CD4-positive, alpha-beta T cell treated with Interleukin-4 for 4 hours (primary cell): ENCODE results near the gene HVCN1.
"Not testable (repeated sequence)": the region's sequence is repeated elsewhere in the genome, so short reads cannot be mapped to it uniquely, and the experiment has no call there.

Experiments used
- DNase-seq: peaks from one replicate; pipeline ENCODE4 v3.0.0-alpha.2; 2020

HVCN1 gene, protein sequence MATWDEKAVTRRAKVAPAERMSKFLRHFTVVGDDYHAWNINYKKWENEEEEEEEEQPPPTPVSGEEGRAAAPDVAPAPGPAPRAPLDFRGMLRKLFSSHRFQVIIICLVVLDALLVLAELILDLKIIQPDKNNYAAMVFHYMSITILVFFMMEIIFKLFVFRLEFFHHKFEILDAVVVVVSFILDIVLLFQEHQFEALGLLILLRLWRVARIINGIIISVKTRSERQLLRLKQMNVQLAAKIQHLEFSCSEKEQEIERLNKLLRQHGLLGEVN

DNA sequence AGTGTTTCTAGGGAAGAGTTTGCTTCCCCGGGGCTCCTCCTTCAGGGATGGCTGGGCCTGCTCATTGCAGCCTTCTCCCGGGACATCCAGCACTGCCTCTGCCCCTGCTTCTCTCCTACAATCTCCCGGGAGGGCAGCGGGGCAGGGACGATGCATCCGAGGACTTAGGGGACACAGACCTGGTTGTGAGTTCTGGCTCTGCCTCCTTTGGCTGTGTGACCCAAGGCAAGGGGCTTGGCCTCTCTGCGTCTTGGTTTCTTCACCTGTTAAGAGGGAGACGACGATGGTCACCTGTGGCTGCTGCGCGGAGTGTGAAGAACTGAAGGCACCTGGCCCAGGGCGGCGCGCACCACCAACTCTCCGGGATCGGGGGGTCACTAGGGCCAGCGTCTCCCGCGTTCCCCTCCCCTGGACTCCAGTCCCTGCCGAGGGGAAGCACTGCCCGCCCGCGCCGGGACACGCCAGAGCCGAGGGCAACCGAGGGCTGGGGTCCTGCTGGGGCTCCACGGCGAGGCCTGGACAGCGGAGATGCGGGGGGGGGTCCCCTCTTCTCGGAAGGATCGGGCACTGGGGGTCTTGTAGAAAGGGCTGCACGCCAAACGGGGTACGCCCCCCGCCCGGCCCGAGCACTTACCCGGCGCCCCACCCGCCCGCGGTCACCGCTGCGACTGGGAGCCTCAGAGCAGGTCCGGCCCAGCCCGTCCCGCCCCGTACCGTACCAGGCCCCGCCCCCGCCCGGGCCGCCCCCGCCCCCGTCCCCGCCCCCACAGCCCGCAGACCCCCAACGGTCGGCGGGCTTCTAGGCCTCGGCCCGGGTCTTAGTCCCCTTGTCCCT lies at the start of gene HVCN1:
HVCN1 (minus strand) TSS at position 670 of the 835 bp plus-strand sequence. CDS start 5,870 bp downstream, outside the sequence.
- DNase-seq, result peak; percentile 24

DNA sequence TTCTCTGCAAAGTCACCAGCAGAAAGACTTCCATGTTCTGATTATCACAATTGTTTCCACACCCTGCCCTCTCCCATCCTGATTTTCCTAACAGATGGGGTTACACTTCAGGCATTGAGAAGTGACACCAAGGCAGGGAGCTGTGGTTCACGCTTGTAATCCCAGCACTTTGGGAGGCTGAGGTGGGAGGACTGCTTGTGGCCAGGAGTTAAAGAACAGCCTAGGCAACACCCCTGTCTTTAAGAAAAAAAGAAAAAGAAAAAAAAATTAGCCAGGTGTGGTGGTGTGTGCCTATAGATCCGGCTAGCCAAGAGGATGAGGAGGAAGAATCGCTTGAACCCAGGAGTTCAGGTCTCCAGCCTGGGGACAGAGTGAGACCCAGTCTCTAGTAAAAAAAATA lies 48.6 kb upstream of the HVCN1 start:
- no peak for DNase-seq

GRCh38 chr12:110737016-110737415 lies 48.1 kb upstream of the HVCN1 start:
- not testable (repeated sequence) for DNase-seq

- DNase-seq, result no peak
Observed at GRCh38 chr12:110733900-110734299, 45.0 kb upstream of the HVCN1 start.

DNA sequence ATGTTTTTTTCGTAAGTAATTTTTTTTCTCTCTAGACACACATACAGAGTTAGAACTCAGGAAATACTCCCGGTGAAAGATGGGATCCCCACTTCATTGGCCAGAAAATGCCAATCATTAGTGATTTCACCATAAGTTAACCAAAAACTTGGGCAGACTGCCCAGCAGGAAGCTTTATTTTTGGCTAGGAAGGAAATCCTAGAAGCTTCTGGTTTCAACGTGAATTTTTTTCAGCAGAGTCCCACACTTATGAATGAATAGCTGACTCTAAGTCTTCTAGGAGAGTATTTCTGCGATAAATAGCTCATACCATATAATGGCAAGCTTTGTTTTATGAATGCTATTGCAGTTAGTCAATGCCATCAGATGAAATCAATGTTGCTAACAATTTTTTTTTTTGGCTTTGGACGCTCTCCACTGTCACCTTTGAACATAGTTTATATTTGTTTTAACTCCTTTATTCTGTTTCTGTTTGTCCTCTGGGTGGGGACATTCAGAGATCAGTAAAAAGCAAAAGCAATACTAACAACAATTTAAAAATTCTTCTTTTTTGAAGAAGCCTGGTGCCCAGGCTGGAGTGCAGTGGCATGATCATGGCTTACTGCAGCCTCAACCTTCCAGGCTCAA lies 44.3 kb upstream of the HVCN1 start:
- DNase-seq, result no peak

- DNase-seq, result no peak
Observed at GRCh38 chr12:110732572-110732971, 43.7 kb upstream of the HVCN1 start.

DNA sequence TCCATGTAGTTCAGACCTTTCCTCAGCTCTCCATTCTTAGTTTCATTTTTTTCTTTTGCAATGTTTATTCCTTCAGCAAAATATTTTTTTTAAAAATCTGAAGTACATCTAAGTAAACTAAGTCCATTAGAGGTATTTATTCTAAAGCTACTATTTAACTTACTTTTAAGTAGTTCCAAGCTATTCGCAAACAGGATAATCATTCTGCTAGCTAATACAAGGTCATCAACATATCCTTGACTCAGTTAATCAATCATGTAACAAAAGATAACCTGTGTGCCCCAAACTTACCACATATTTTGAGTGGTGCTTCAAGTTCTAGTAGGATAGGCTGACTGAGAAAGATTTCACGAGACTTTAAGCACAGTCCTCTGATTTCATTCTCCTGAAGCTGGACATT lies 42.6 kb upstream of the HVCN1 start:
- DNase-seq, result no peak

- DNase-seq, result no peak
Observed at GRCh38 chr12:110728628-110729027, 39.7 kb upstream of the HVCN1 start.

- no peak for DNase-seq
Observed at GRCh38 chr12:110726708-110727369, 37.9 kb upstream of the HVCN1 start.

GRCh38 chr12:110726028-110726427 lies 37.1 kb upstream of the HVCN1 start:
- DNase-seq, result no peak

DNA sequence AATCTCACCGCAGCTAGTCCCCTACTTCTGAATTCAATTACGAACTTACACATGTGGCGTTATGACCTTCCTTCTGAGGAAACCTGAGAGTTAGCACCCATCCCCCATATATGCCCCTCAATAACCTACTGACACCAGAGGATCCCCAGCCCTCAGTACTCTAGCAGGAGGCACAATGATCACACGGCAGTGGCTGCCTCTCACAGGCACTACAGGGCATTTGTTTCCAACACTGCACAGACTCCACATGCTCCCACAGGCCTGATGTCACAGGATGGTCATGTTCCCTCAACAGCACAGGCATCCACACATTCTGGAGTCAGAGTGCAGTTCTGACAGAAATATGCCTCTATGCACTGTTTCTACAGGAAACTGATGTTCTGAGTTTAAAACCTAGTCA lies 36.4 kb upstream of the HVCN1 start:
- DNase-seq, result no peak

DNA sequence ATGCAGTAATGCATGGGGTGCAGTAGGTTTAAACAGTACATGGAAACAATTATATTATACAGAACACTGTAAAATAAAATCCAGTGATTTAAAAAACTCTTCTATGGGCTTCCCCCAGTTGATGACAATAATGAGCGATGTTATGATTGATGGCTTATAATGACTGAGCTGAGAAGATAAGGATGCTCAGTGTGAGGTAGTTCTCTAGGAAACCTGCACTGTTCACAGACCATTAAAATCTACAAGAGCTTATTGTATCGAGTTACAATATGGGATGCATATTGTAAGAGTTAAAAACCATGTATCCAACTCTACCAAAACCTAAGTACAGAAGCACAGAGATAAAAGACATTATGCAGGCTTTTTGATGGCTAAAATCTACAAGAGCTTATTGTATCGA lies 34.0 kb upstream of the HVCN1 start:
- not testable (repeated sequence) for DNase-seq

GRCh38 chr12:110721570-110721969 lies 32.7 kb upstream of the HVCN1 start:
- no peak for DNase-seq

DNA sequence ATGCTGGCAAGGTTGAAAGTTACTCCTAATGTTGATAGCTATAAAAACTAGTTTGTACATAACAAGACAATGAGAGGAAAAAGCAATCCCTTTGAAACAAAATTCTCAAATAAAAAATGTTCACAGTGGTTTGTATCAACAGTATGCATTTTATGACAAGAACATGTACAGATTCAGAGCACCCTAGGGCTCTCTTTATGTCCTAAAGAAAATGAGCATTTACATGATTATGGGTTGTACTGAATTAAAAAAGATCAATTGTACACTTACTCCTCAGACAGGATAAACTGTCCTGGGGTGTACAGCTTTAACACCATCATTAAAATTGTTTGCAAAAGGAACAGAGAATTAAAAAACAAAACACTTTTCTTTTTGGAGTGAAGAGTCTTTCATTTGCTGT lies 31.6 kb upstream of the HVCN1 start:
- DNase-seq, result no peak

GRCh38 chr12:110718222-110718908 lies 29.4 kb upstream of the HVCN1 start:
- DNase-seq, result no peak

- no peak for DNase-seq
Observed at GRCh38 chr12:110717037-110717436, 28.1 kb upstream of the HVCN1 start.

DNA sequence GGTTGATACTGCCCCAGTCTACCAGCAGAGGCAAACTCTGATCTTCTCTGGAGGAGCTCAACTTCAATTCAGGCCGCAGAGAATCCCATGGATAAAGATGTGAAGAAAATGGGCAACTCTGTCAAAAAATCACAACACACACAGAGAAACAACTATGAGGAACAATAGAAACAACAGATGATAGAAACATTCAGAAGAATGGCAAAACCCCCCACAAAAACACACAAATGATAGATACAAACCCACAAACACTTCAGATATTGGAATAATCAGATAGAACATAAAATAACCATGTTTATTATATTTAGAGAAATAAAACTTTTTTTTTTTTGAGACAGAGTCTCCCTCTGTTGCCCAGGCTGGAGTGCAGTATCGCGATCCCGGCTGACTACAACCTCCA lies 20.0 kb upstream of the HVCN1 start:
- no peak for DNase-seq

- DNase-seq, result no peak
Observed at GRCh38 chr12:110705309-110705708, 16.4 kb upstream of the HVCN1 start.

GRCh38 chr12:110704750-110705149 lies 15.8 kb upstream of the HVCN1 start:
- DNase-seq, result no peak

GRCh38 chr12:110704231-110704630 lies 15.3 kb upstream of the HVCN1 start:
- no peak for DNase-seq

- DNase-seq, result no peak
Observed at GRCh38 chr12:110702081-110702480, 13.2 kb upstream of the HVCN1 start.

DNA sequence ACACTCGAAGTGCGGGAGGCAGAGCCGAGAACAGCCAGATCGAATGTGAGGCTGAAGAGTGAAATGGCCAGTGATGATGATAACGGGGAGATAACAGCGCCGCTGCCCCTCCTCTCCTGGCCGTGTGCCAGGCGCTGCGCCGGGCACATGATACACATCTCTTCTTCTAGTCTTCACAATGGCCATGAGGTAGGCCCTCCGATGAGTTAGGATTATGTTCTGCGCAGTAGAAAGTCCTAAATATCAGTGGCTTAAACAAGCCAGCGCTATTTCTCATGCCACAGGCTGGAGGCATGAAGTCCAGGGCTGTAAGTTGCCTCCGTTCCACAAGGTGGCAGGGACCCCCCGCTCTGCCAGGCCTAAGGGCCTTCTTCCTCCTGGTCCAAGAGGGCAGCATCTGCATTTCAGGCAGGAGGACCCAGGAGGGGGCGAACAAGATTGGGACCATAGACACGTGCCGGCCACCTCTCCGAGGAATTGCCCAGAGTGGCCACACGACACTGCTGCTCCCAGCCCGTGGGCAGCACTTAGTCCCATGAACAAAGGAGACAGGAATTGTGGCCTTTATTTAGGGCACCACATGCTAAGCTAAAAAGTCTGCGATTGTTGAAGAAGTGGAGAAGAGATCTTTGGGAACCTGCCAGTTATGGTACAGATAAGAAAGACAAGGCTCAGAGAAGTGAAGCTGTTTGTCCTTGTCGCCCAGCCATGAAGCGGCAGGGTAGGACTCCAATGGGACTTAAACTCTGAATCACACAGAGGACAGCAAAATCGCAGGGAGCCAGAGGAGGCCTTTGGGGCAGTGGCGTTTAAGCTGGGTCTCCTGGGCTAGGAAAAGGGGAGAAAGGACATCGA lies 10.9 kb upstream of the HVCN1 start:
- DNase-seq, result no peak
